Measurements from ENCODE around the gene CADM4.

DNA sequence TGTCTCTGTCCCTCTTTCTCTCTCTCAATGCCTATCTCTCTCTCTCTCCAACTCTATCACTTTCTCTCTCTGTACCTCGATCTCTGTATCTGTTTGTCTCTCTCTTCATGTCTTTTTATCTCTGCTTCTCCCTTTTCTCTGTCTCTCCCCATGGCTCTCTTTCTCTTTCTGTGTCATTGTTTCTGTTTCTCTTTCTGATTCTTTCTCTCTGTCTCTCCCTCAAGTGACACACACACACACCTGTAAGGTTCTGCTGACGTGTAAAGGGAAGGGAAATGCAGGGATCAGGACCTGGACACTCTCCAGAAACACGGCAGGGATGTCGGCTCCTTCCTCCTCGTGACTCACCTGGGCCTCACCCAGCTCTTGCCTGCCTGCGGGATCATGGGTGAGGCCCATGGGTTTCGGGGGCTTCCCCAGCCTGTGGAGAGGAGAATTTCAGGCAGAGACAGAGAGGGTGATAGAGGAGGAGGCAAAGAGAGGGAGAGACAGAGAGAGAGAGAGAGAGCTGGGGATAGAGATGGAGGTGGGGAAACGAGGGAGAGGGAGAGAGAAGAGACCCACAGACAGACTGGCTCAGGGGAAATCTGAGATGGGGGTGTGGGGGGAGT lies 35.7 kb upstream of the CADM4 start:
- TF ChIP-seq CTCF (IDR thresholded peaks at IDR 0.05 in 8 of 11, conservative IDR thresholded peaks at IDR 0.05 in 3 of 11) (no peak), POLR2A (IDR thresholded peaks at IDR 0.05) (no peak)
